SK-N-SH (cell line): ENCODE data around the gene ABAT. TPM values are rescaled to one million over a fixed set of nuclear protein-coding genes. Genes with fewer than 3 reads are reported as not detected.

Experiments
- CTCF ChIA-PET: fragments of 300-600, 350-600 bp; formaldehyde crosslinking; extraction: SDS; loops from one replicate; lab custom pipeline; 2021; lab: Yijun Ruan, JAX
- POLR2A ChIA-PET: fragments of 350-600 bp; sonication (Branson Sonifier 250); formaldehyde crosslinking; extraction: SDS; loops from one replicate; lab custom pipeline; 2020; ENCODE audit warnings: antibody characterized with exemption, inconsistent platforms; lab: Yijun Ruan, JAX
- DNase-seq: peaks from one replicate; pipeline ENCODE4 v3.0.0; 2012
- H2AFZ ChIP-seq: fragments of 200-600 bp; sonication (generic); 2 replicates; pipeline ENCODE4 v1.8.1; 2016; ENCODE audit warnings: antibody characterized with exemption, mild to moderate bottlenecking, low read depth
- H3F3A ChIP-seq: fragments of 200-600 bp; sonication (generic); replicated peaks from 2 replicates; pipeline ENCODE3; 2016; ENCODE audit warnings: antibody characterized with exemption, mild to moderate bottlenecking; ENCODE audit not compliant: insufficient read depth
- H3K27ac ChIP-seq, 2 experiments: fragments of 200-500 bp in 1 of 2; fragments of 200-600 bp in 1 of 2; sonication (Bioruptor generic) in 1 of 2; sonication (generic), shearing (Covaris generic) in 1 of 2; 2 replicates each; pipeline versions ENCODE4 v1.5.1 to v1.6.1; 2014 to 2016; ENCODE audit warnings: low read depth in 2 of 2, inconsistent platforms in 1 of 2, low read length in 1 of 2, mild to moderate bottlenecking in 1 of 2, mixed read lengths in 1 of 2
- H3K27me3 ChIP-seq: fragments of 200-600 bp; sonication (generic), shearing (Covaris generic); 2 replicates; pipeline ENCODE4 v1.6.1; 2016; ENCODE audit warnings: mixed run types; ENCODE audit not compliant: insufficient read depth
- H3K36me3 ChIP-seq, 2 experiments: fragments of 200-500 bp in 1 of 2; fragments of 200-600 bp in 1 of 2; sonication (Bioruptor generic) in 1 of 2; sonication (generic) in 1 of 2; replicated peaks in 1 of 2; 2 replicates each; pipeline versions ENCODE3 to v1.5.1; 2014 to 2016; ENCODE audit warnings: low read length in 1 of 2, mild to moderate bottlenecking in 1 of 2; ENCODE audit not compliant: insufficient read depth in 2 of 2, control insufficient read depth in 1 of 2
- H3K4me1 ChIP-seq, 2 experiments: fragments of 200-500 bp in 1 of 2; fragments of 200-600 bp in 1 of 2; sonication (Bioruptor generic) in 1 of 2; sonication (generic), shearing (Covaris generic) in 1 of 2; 2 replicates each; pipeline versions ENCODE4 v1.5.1 to v1.6.1; 2014 to 2016; ENCODE audit warnings: low read depth in 1 of 2, low read length in 1 of 2, mixed run types in 1 of 2; ENCODE audit not compliant: insufficient read depth in 2 of 2, control insufficient read depth in 1 of 2
- H3K4me2 ChIP-seq: fragments of 200-600 bp; sonication (generic), shearing (Covaris generic); 2 replicates; pipeline ENCODE4 v1.6.1; 2017; ENCODE audit warnings: mixed run types
- H3K4me3 ChIP-seq, 2 experiments: fragments of 200-500 bp in 1 of 2; fragments of 200-600 bp in 1 of 2; sonication (Bioruptor generic) in 1 of 2; sonication (generic), shearing (Covaris generic) in 1 of 2; 2 replicates each; pipeline versions ENCODE4 v1.5.1 to v1.8.1; 2014 to 2016; ENCODE audit warnings: low read depth in 2 of 2, inconsistent platforms in 1 of 2, low read length in 1 of 2, mild to moderate bottlenecking in 1 of 2, mixed read lengths in 1 of 2, moderate library complexity in 1 of 2
- H3K79me2 ChIP-seq: fragments of 200-600 bp; sonication (generic); 2 replicates; pipeline ENCODE4 v1.8.1; 2017; ENCODE audit warnings: mild to moderate bottlenecking; ENCODE audit not compliant: insufficient read depth
- H3K9ac ChIP-seq: fragments of 200-600 bp; sonication (generic); 2 replicates; pipeline ENCODE4 v1.6.1; 2017; ENCODE audit warnings: mixed run types
- H3K9me2 ChIP-seq: fragments of 200-600 bp; sonication (generic); 2 replicates; pipeline ENCODE4 v1.6.1; 2017; ENCODE audit warnings: mixed run types
- H3K9me3 ChIP-seq: fragments of 200-600 bp; sonication (generic); 2 replicates; pipeline ENCODE4 v1.6.1; 2017; ENCODE audit warnings: mixed run types, mild to moderate bottlenecking, moderate library complexity
- H4K20me1 ChIP-seq: fragments of 200-600 bp; sonication (generic); 2 replicates; pipeline ENCODE4 v1.6.1; 2017; ENCODE audit warnings: mild to moderate bottlenecking, mixed run types; ENCODE audit not compliant: insufficient read depth
- CHD2 ChIP-seq: fragments of 150-350 bp; IDR thresholded peaks from 2 replicates; pipeline ENCODE4 v1.6.1; 2018; ENCODE audit warnings: low read length; ENCODE audit not compliant: partially characterized antibody
- ELF1 ChIP-seq: IDR thresholded peaks from 2 replicates; pipeline ENCODE4 v1.4.0; 2012
- EP300 ChIP-seq, 2 experiments: IDR thresholded peaks; 2 replicates each; pipeline versions ENCODE4 v1.4.0 to v1.6.1; 2012; ENCODE audit warnings: borderline replicate concordance in 1 of 2, low read depth in 1 of 2, low read length in 1 of 2
- EZH2phosphoT487 ChIP-seq: fragments of 200-600 bp; sonication (generic); IDR thresholded peaks from 2 replicates; pipeline ENCODE4 v1.6.1; 2017; ENCODE audit warnings: low read depth, mixed run types, mild to moderate bottlenecking, antibody characterized with exemption, moderate library complexity, borderline replicate concordance
- FOSL2 ChIP-seq: IDR thresholded peaks from 2 replicates; pipeline ENCODE4 v1.4.0; 2012; ENCODE audit warnings: low read depth, mild to moderate bottlenecking, moderate library complexity, borderline replicate concordance
- FOXJ3 ChIP-seq: sonication (generic); formaldehyde crosslinking; IDR thresholded peaks from 2 replicates; pipeline ENCODE4 v1.5.1; 2020; ENCODE audit warnings: mild to moderate bottlenecking, missing genetic modification reagents
- GABPA ChIP-seq: IDR thresholded peaks from 2 replicates; pipeline ENCODE4 v1.4.0; 2012; ENCODE audit warnings: low read depth, mild to moderate bottlenecking
- GATA2 ChIP-seq: sonication (generic); formaldehyde crosslinking; IDR thresholded peaks from 2 replicates; pipeline ENCODE4 v1.5.0; 2020; ENCODE audit warnings: mild to moderate bottlenecking, missing genetic modification reagents
- JUND ChIP-seq: IDR thresholded peaks from 2 replicates; pipeline ENCODE4 v1.4.0; 2012
- MEF2A ChIP-seq: IDR thresholded peaks from 2 replicates; pipeline ENCODE4 v1.4.0; 2012; ENCODE audit warnings: low read depth, borderline replicate concordance
- NRF1 ChIP-seq: IDR thresholded peaks from 2 replicates; pipeline ENCODE4 v1.6.1; 2012; ENCODE audit warnings: low read depth, mild to moderate bottlenecking, low read length
- POLR2AphosphoS5 ChIP-seq: IDR thresholded peaks from 2 replicates; pipeline ENCODE4 v1.6.1; 2012; ENCODE audit warnings: low read depth, low read length
- RFX5 ChIP-seq: IDR thresholded peaks from 2 replicates; pipeline ENCODE4 v1.6.1; 2012; ENCODE audit warnings: mild to moderate bottlenecking, improper control_type of control experiment, low read length
- SMC3 ChIP-seq: IDR thresholded peaks from 2 replicates; pipeline ENCODE4 v1.6.1; 2012; ENCODE audit warnings: low read depth, low read length, improper control_type of control experiment
- TAF1 ChIP-seq: IDR thresholded peaks from 2 replicates; pipeline ENCODE4 v1.6.1; 2012; ENCODE audit warnings: low read depth, mild to moderate bottlenecking, low read length, moderate library complexity, borderline replicate concordance
- TCF12 ChIP-seq: IDR thresholded peaks from 2 replicates; pipeline ENCODE4 v1.4.0; 2012
- TEAD4 ChIP-seq: IDR thresholded peaks from 2 replicates; pipeline ENCODE4 v1.4.0; 2012; ENCODE audit warnings: mild to moderate bottlenecking, borderline replicate concordance; ENCODE audit not compliant: insufficient read depth
- YY1 ChIP-seq: IDR thresholded peaks from 2 replicates; pipeline ENCODE4 v1.4.0; 2012; ENCODE audit warnings: low read depth, mild to moderate bottlenecking
- WGBS: methylation state at CpG from one replicate; pipeline ENCODE4 v1.1.6; 2017; ENCODE audit warnings: low lambda C conversion rate; 5-methylcytosine and 5-hydroxymethylcytosine counted together
- polyA plus RNA-seq, 3 experiments: library from polyadenylated mRNA; depleted of rRNA; stranded (reverse); fragments of >200 nt; gene quantifications; 2 replicates each; pipeline ENCODE4 v1.2.3, GENCODE V29; 2012
- TF ChIP-seq, protein P1 (sequence below): IDR thresholded peaks from 2 replicates; pipeline ENCODE4 v1.4.0; 2012; ENCODE audit warnings: low read depth
- TF ChIP-seq, protein P2 (sequence below): IDR thresholded peaks from 2 replicates; pipeline ENCODE4 v1.4.0; 2012; ENCODE audit warnings: low read depth, borderline replicate concordance
- TF ChIP-seq, protein P3 (sequence below): IDR thresholded peaks from 2 replicates; pipeline ENCODE4 v1.4.0; 2012; ENCODE audit warnings: low read depth, borderline replicate concordance
- TF ChIP-seq, protein P4 (sequence below): IDR thresholded peaks from 2 replicates; pipeline ENCODE4; 2012
- TF ChIP-seq, protein P5 (sequence below): fragments of 200-600 bp; sonication (generic); IDR thresholded peaks from 2 replicates; pipeline ENCODE4 v1.6.1; 2017; ENCODE audit warnings: antibody characterized with exemption, mild to moderate bottlenecking, moderate library complexity
- TF ChIP-seq, protein P6 (sequence below): fragments of 150-350 bp; IDR thresholded peaks from 2 replicates; pipeline ENCODE4 v1.6.1; 2016; ENCODE audit warnings: mild to moderate bottlenecking, low read depth, low read length

Gene ABAT
- polyA plus RNA-seq, 1 of the 3 experiments (the other 2 are of a cell fraction): 4.7 TPM

DNA sequence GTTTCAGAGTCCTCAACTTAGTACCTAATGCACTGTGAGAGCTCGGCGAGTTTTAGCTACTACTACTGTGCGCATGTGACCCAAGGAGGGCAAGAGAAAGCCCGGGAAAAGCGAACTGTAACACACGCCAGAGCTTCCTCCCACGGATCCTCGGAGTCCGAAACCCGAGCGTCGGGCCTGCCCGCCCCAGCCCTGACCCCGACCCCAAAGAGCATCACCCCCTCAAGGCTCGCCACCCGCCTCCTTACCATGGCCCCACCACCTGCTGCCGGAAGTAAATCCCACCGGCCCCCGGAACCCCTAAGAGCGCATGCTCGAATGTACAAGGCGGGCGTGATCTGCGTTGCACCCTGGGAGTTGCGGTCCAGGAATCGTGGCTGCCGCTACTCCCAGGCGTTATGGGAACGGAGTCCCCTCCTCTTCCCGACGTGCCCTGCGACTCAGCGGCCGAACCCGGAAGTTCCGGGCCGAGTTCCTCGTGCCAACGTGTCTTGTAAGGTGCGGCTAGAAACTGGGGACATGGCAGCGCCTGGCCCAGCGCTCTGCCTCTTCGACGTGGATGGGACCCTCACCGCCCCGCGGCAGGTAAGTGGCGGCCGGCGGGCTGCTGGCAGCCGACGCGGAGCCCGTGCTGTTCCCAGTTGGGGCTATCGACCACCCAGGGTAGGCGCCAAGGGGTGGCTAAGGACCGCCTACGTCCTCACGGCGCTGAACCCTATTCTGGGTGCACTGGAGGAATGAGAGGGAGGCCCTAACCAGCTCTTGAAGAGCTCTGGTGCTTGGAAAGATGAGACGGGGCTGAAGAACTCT lies 123.2 kb downstream of the ABAT start, which contains the start of the genes PMM2 and TMEM186:
Gene PMM2, plus strand, starts transcription at position 476 of the 810 bp plus-strand sequence. Its CDS starts 44 bp downstream, at position 520.
Gene TMEM186, minus strand, starts transcription at position 276 of the 810 bp plus-strand sequence. Its CDS starts 25 bp downstream, at position 251.
- H3K27me3 ChIP-seq: no peaks in the 10 kb centered on the region
- H2AFZ ChIP-seq: peak within 1 kb of the TSS; percentile 77
- H3K27ac ChIP-seq: peak within 1 kb of the TSS; percentile 78 to 88
- POLR2A ChIA-PET: interaction anchor here (1.0 to 1.3 kb wide), 2 partner anchors 16 to 71 kb away, joined by 3 to 8 read pairs; partner anchors contain the start of gene CARHSP1
- no peaks in the 10 kb centered on the region for H3K9me3 ChIP-seq
- peak within 1 kb of the TSS; percentile 95 for H3K9ac ChIP-seq
- H3F3A ChIP-seq: no peaks in the 10 kb centered on the region
- H3K4me2 ChIP-seq: peak within 1 kb of the TSS; percentile 79
- peaks cover 37% of the 10 kb centered on the region for H4K20me1 ChIP-seq
- WGBS: 0% methylated on average over 28 of the region's 61 CpGs
- peaks cover 0 to 27% of the 10 kb centered on the region in 2 experiments for H3K4me1 ChIP-seq
- H3K4me3 ChIP-seq: peak within 1 kb of the TSS; percentile 86 to 94
- CTCF ChIA-PET: interaction anchor here (0.8 to 2.6 kb wide), 13 partner anchors 15 to 230 kb away, joined by 3 to 11 read pairs (median 4); partner anchors contain the start of gene CARHSP1
- peaks cover 23 to 29% of the 10 kb centered on the region in 2 experiments for H3K36me3 ChIP-seq
- peaks cover 76% of the 10 kb centered on the region for H3K79me2 ChIP-seq
- DNase-seq: peak; percentile 98
- H3K9me2 ChIP-seq: no peaks in the 10 kb centered on the region
- no peak for TF ChIP-seq EZH2phosphoT487
- no peak for TF ChIP-seq GATA2 (CRISPR knock-in tag)
- peak; percentile 50; the same call in 1 of the 2 replicates for TF ChIP-seq TCF12
- peak; percentile 76 for TF ChIP-seq CHD2
- TF ChIP-seq, protein P1, sequence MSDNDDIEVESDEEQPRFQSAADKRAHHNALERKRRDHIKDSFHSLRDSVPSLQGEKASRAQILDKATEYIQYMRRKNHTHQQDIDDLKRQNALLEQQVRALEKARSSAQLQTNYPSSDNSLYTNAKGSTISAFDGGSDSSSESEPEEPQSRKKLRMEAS: peak; percentile 99
- peak; percentile 65; the same call in 1 of the 2 replicates for TF ChIP-seq YY1
- TF ChIP-seq, protein P2, sequence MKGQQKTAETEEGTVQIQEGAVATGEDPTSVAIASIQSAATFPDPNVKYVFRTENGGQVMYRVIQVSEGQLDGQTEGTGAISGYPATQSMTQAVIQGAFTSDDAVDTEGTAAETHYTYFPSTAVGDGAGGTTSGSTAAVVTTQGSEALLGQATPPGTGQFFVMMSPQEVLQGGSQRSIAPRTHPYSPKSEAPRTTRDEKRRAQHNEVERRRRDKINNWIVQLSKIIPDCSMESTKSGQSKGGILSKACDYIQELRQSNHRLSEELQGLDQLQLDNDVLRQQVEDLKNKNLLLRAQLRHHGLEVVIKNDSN: peak; percentile 22; the same call in 1 of the 2 replicates
- TF ChIP-seq ELF1: peak; percentile 100
- TF ChIP-seq NRF1: peak; percentile 56; the same call in 1 of the 2 replicates
- TF ChIP-seq TAF1: peak; percentile 81
- no peak for TF ChIP-seq TEAD4
- TF ChIP-seq JUND: no peak
- no peak for TF ChIP-seq SMC3
- TF ChIP-seq MEF2A: no peak
- TF ChIP-seq, protein P3, sequence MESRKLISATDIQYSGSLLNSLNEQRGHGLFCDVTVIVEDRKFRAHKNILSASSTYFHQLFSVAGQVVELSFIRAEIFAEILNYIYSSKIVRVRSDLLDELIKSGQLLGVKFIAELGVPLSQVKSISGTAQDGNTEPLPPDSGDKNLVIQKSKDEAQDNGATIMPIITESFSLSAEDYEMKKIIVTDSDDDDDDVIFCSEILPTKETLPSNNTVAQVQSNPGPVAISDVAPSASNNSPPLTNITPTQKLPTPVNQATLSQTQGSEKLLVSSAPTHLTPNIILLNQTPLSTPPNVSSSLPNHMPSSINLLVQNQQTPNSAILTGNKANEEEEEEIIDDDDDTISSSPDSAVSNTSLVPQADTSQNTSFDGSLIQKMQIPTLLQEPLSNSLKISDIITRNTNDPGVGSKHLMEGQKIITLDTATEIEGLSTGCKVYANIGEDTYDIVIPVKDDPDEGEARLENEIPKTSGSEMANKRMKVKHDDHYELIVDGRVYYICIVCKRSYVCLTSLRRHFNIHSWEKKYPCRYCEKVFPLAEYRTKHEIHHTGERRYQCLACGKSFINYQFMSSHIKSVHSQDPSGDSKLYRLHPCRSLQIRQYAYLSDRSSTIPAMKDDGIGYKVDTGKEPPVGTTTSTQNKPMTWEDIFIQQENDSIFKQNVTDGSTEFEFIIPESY: no peak
- TF ChIP-seq FOXJ3 (CRISPR knock-in tag): no peak
- TF ChIP-seq, protein P4, sequence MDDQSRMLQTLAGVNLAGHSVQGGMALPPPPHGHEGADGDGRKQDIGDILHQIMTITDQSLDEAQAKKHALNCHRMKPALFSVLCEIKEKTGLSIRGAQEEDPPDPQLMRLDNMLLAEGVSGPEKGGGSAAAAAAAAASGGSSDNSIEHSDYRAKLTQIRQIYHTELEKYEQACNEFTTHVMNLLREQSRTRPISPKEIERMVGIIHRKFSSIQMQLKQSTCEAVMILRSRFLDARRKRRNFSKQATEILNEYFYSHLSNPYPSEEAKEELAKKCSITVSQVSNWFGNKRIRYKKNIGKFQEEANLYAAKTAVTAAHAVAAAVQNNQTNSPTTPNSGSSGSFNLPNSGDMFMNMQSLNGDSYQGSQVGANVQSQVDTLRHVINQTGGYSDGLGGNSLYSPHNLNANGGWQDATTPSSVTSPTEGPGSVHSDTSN: no peak
- TF ChIP-seq, protein P5, sequence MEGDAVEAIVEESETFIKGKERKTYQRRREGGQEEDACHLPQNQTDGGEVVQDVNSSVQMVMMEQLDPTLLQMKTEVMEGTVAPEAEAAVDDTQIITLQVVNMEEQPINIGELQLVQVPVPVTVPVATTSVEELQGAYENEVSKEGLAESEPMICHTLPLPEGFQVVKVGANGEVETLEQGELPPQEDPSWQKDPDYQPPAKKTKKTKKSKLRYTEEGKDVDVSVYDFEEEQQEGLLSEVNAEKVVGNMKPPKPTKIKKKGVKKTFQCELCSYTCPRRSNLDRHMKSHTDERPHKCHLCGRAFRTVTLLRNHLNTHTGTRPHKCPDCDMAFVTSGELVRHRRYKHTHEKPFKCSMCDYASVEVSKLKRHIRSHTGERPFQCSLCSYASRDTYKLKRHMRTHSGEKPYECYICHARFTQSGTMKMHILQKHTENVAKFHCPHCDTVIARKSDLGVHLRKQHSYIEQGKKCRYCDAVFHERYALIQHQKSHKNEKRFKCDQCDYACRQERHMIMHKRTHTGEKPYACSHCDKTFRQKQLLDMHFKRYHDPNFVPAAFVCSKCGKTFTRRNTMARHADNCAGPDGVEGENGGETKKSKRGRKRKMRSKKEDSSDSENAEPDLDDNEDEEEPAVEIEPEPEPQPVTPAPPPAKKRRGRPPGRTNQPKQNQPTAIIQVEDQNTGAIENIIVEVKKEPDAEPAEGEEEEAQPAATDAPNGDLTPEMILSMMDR: no peak
- no peak for TF ChIP-seq RFX5
- TF ChIP-seq, protein P6, sequence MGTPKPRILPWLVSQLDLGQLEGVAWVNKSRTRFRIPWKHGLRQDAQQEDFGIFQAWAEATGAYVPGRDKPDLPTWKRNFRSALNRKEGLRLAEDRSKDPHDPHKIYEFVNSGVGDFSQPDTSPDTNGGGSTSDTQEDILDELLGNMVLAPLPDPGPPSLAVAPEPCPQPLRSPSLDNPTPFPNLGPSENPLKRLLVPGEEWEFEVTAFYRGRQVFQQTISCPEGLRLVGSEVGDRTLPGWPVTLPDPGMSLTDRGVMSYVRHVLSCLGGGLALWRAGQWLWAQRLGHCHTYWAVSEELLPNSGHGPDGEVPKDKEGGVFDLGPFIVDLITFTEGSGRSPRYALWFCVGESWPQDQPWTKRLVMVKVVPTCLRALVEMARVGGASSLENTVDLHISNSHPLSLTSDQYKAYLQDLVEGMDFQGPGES: no peak
- TF ChIP-seq FOSL2: no peak
- peak in 1 of 2 experiments; percentile 17; a peak in 1 of 4 replicates for TF ChIP-seq EP300 (IDR thresholded peaks at IDR 0.05; ENCODE audit: borderline replicate concordance in 1 of 2, low read depth in 1 of 2, low read length in 1 of 2)
- peak; percentile 91 for TF ChIP-seq POLR2AphosphoS5
- TF ChIP-seq GABPA: peak; percentile 94
